ENCODE data around the gene GMCL2.
"Not testable (repeated sequence)": the region's sequence is repeated elsewhere in the genome, so short reads cannot be mapped to it uniquely, and the experiment has no call there.

GMCL2 gene

GRCh38 chr5:178232920-178233429 is 45.8 kb upstream of the GMCL2 start:
- H3K4me1 ChIP-seq (ENCODE audit: control extremely low read depth in 1 of 4, control insufficient read depth in 4 of 4, insufficient read depth in 4 of 4, low read length in 3 of 4), result peaks cover 8 to 79% (median 74%) of the 10 kb centered on the region in 4 experiments

GRCh38 chr5:178232124-178232919 is 45.2 kb upstream of the GMCL2 start, which contains the start of gene PHYKPL:
PHYKPL (minus strand) TSS chr5:178232802; CDS start chr5:178232550, 252 bp downstream.
- peak within 1 kb of the TSS; percentile 33 to 73 for H3K27ac ChIP-seq (ENCODE audit: insufficient read depth in 1 of 2, low read depth in 1 of 2, low read length in 2 of 2, poor library complexity in 1 of 2, severe bottlenecking in 2 of 2)
- WGBS (ENCODE audit: insufficient coverage), result 0% methylated on average over 89 of the region's 102 CpGs
- CTCF ChIA-PET, result interaction anchor here (0.6 to 1.3 kb wide), 2 partner anchors 25 to 50 kb away, joined by 3 to 5 read pairs; no protein-coding TSS in a partner anchor
- peaks cover 15 to 38% (median 29%) of the 10 kb centered on the region in 4 experiments for H3K36me3 ChIP-seq (ENCODE audit: control insufficient read depth in 4 of 4, insufficient read depth in 4 of 4, low read length in 3 of 4)
- peaks cover 7 to 73% (median 67%) of the 10 kb centered on the region in 4 experiments for H3K4me1 ChIP-seq (ENCODE audit: control extremely low read depth in 1 of 4, control insufficient read depth in 4 of 4, insufficient read depth in 4 of 4, low read length in 3 of 4)
- no peaks in the 10 kb centered on the region for H3K27me3 ChIP-seq (replicated peaks in 2 of 5; ENCODE audit: control insufficient read depth in 4 of 5, insufficient read depth in 5 of 5, low read length in 4 of 5)
- POLR2A ChIA-PET, result interaction anchor here (0.5 to 1.2 kb wide), 3 partner anchors 9 to 957 kb away, joined by 5 to 7 read pairs (median 7); partner anchors contain the start of gene HNRNPAB
- DNase-seq, result peak; percentile 64 to 83 (median 80)
- H3K4me3 ChIP-seq (ENCODE audit: control insufficient read depth in 1 of 7, extremely low read depth in 1 of 7, insufficient read depth in 4 of 7, low read depth in 2 of 7, low read length in 6 of 7), result peak within 1 kb of the TSS; percentile 41 to 89 (median 75)
- H3K9me3 ChIP-seq (ENCODE audit: control extremely low read depth in 1 of 5, control insufficient read depth in 4 of 5, insufficient read depth in 2 of 5, low read depth in 1 of 5, low read length in 4 of 5), result no peaks in the 10 kb centered on the region

More at GRCh38 chr5:178232920-178233429, 45.8 kb upstream of the GMCL2 start:
- Histone ChIP-seq H3K27ac (ENCODE audit: insufficient read depth in 1 of 2, low read depth in 1 of 2, low read length in 2 of 2, poor library complexity in 1 of 2, severe bottlenecking in 2 of 2) (peak overlapping the region; percentile 33 to 73), H3K9me3 (ENCODE audit: control extremely low read depth in 1 of 5, control insufficient read depth in 4 of 5, insufficient read depth in 2 of 5, low read depth in 1 of 5, low read length in 4 of 5) (no peaks in the 10 kb centered on the region), H3K4me3 (ENCODE audit: control insufficient read depth in 1 of 7, extremely low read depth in 1 of 7, insufficient read depth in 4 of 7, low read depth in 2 of 7, low read length in 6 of 7) (peak overlapping the region; percentile 41 to 89 (median 75)), H3K36me3 (ENCODE audit: control insufficient read depth in 4 of 4, insufficient read depth in 4 of 4, low read length in 3 of 4) (peaks cover 14 to 32% (median 22%) of the 10 kb centered on the region in 4 experiments), H3K27me3 (replicated peaks in 2 of 5; ENCODE audit: control insufficient read depth in 4 of 5, insufficient read depth in 5 of 5, low read length in 4 of 5) (no peaks in the 10 kb centered on the region)
- CTCF ChIA-PET, result no interaction called here
- 72% methylated on average over 10 of the region's 11 CpGs for WGBS (ENCODE audit: insufficient coverage)
- no peak for DNase-seq
- POLR2A ChIA-PET, result interaction anchor here (1.2 kb wide), 2 partner anchors 8 to 29 kb away, joined by 5 to 7 read pairs; partner anchors contain the start of gene HNRNPAB

- CTCF ChIA-PET, result interaction anchor here (0.6 to 1.4 kb wide), 3 partner anchors 12 to 49 kb away, joined by 3 to 5 read pairs (median 4); no protein-coding TSS in a partner anchor
- no peaks in the 10 kb centered on the region for H3K27me3 ChIP-seq (replicated peaks in 2 of 5; ENCODE audit: control insufficient read depth in 4 of 5, insufficient read depth in 5 of 5, low read length in 4 of 5)
- H3K4me1 ChIP-seq (ENCODE audit: control extremely low read depth in 1 of 4, control insufficient read depth in 4 of 4, insufficient read depth in 4 of 4, low read length in 3 of 4), result peaks cover 3 to 66% (median 61%) of the 10 kb centered on the region in 4 experiments
- H3K36me3 ChIP-seq (ENCODE audit: control insufficient read depth in 4 of 4, insufficient read depth in 4 of 4, low read length in 3 of 4), result peaks cover 17 to 45% (median 35%) of the 10 kb centered on the region in 4 experiments
- peak overlapping the region; percentile 33 to 73 for H3K27ac ChIP-seq (ENCODE audit: insufficient read depth in 1 of 2, low read depth in 1 of 2, low read length in 2 of 2, poor library complexity in 1 of 2, severe bottlenecking in 2 of 2)
- peak overlapping the region; percentile 25 to 89 (median 75) for H3K4me3 ChIP-seq (ENCODE audit: control insufficient read depth in 1 of 7, extremely low read depth in 1 of 7, insufficient read depth in 4 of 7, low read depth in 2 of 7, low read length in 6 of 7)
- 39% methylated on average over 21 of the region's 21 CpGs for WGBS (ENCODE audit: insufficient coverage)
- POLR2A ChIA-PET, result interaction anchor here (0.5 to 1.4 kb wide), 4 partner anchors 10 to 28 kb away, joined by 3 to 7 read pairs (median 4); partner anchors contain the start of gene HNRNPAB
- DNase-seq, result no peak
- H3K9me3 ChIP-seq (ENCODE audit: control extremely low read depth in 1 of 5, control insufficient read depth in 4 of 5, insufficient read depth in 2 of 5, low read depth in 1 of 5, low read length in 4 of 5), result no peaks in the 10 kb centered on the region
Measured at GRCh38 chr5:178231539-178232123, 44.5 kb upstream of the GMCL2 start.

GRCh38 chr5:178230879-178231538 is 43.8 kb upstream of the GMCL2 start:
- Histone ChIP-seq H3K27ac (ENCODE audit: insufficient read depth in 1 of 2, low read depth in 1 of 2, low read length in 2 of 2, poor library complexity in 1 of 2, severe bottlenecking in 2 of 2) (peak overlapping the region; percentile 33 to 73), H3K4me3 (ENCODE audit: control insufficient read depth in 1 of 7, extremely low read depth in 1 of 7, insufficient read depth in 4 of 7, low read depth in 2 of 7, low read length in 6 of 7) (peak overlapping the region; percentile 25 to 89 (median 75)), H3K4me1 (ENCODE audit: control extremely low read depth in 1 of 4, control insufficient read depth in 4 of 4, insufficient read depth in 4 of 4, low read length in 3 of 4) (peaks cover 3 to 60% (median 54%) of the 10 kb centered on the region in 4 experiments), H3K9me3 (ENCODE audit: control extremely low read depth in 1 of 5, control insufficient read depth in 4 of 5, insufficient read depth in 2 of 5, low read depth in 1 of 5, low read length in 4 of 5) (no peaks in the 10 kb centered on the region), H3K27me3 (replicated peaks in 2 of 5; ENCODE audit: control insufficient read depth in 4 of 5, insufficient read depth in 5 of 5, low read length in 4 of 5) (no peaks in the 10 kb centered on the region), H3K36me3 (ENCODE audit: control insufficient read depth in 4 of 4, insufficient read depth in 4 of 4, low read length in 3 of 4) (peaks cover 17 to 49% (median 40%) of the 10 kb centered on the region in 4 experiments)
- DNase-seq, result no peak
- ChIA-PET CTCF (interaction anchor here (1.3 to 1.4 kb wide), 2 partner anchors 11 to 48 kb away, joined by 4 to 5 read pairs; no protein-coding TSS in a partner anchor), POLR2A (interaction anchor here (0.5 to 1.4 kb wide), 2 partner anchors 15 to 24 kb away, joined by 3 read pairs; no protein-coding TSS in a partner anchor)
- WGBS (ENCODE audit: insufficient coverage), result 90% methylated on average over 9 of the region's 9 CpGs

GRCh38 chr5:178229861-178230260 is 42.7 kb upstream of the GMCL2 start:
- Histone ChIP-seq H3K27ac (ENCODE audit: insufficient read depth in 1 of 2, low read depth in 1 of 2, low read length in 2 of 2, poor library complexity in 1 of 2, severe bottlenecking in 2 of 2) (peak overlapping the region in 1 of 2 experiments; percentile 16), H3K4me1 (ENCODE audit: control extremely low read depth in 1 of 4, control insufficient read depth in 4 of 4, insufficient read depth in 4 of 4, low read length in 3 of 4) (peaks cover 3 to 48% (median 43%) of the 10 kb centered on the region in 4 experiments), H3K27me3 (replicated peaks in 2 of 5; ENCODE audit: control insufficient read depth in 4 of 5, insufficient read depth in 5 of 5, low read length in 4 of 5) (no peaks in the 10 kb centered on the region), H3K36me3 (ENCODE audit: control insufficient read depth in 4 of 4, insufficient read depth in 4 of 4, low read length in 3 of 4) (peaks cover 19 to 59% (median 45%) of the 10 kb centered on the region in 4 experiments), H3K9me3 (ENCODE audit: control extremely low read depth in 1 of 5, control insufficient read depth in 4 of 5, insufficient read depth in 2 of 5, low read depth in 1 of 5, low read length in 4 of 5) (no peaks in the 10 kb centered on the region), H3K4me3 (ENCODE audit: control insufficient read depth in 1 of 7, extremely low read depth in 1 of 7, insufficient read depth in 4 of 7, low read depth in 2 of 7, low read length in 6 of 7) (no peak overlapping the region)
- CTCF ChIA-PET, result interaction anchor here (1.0 to 1.1 kb wide), 2 partner anchors 10 to 11 kb away, joined by 3 to 5 read pairs; no protein-coding TSS in a partner anchor
- WGBS (ENCODE audit: insufficient coverage), result 97% methylated on average over 8 of the region's 10 CpGs
- POLR2A ChIA-PET, result no interaction called here
- DNase-seq, result no peak

GRCh38 chr5:178229111-178229510 is 41.9 kb upstream of the GMCL2 start:
- Histone ChIP-seq H3K4me1 (ENCODE audit: control extremely low read depth in 1 of 4, control insufficient read depth in 4 of 4, insufficient read depth in 4 of 4, low read length in 3 of 4) (peaks cover 3 to 41% (median 36%) of the 10 kb centered on the region in 4 experiments), H3K27ac (ENCODE audit: insufficient read depth in 1 of 2, low read depth in 1 of 2, low read length in 2 of 2, poor library complexity in 1 of 2, severe bottlenecking in 2 of 2) (peak overlapping the region in 1 of 2 experiments; percentile 26), H3K36me3 (ENCODE audit: control insufficient read depth in 4 of 4, insufficient read depth in 4 of 4, low read length in 3 of 4) (peaks cover 20 to 67% (median 53%) of the 10 kb centered on the region in 4 experiments)
- POLR2A ChIA-PET; H3K9me3 ChIP-seq (ENCODE audit: control extremely low read depth in 1 of 5, control insufficient read depth in 4 of 5, insufficient read depth in 2 of 5, low read depth in 1 of 5, low read length in 4 of 5); DNase-seq; H3K27me3 ChIP-seq (replicated peaks in 2 of 5; ENCODE audit: control insufficient read depth in 4 of 5, insufficient read depth in 5 of 5, low read length in 4 of 5); H3K4me3 ChIP-seq (ENCODE audit: control insufficient read depth in 1 of 7, extremely low read depth in 1 of 7, insufficient read depth in 4 of 7, low read depth in 2 of 7, low read length in 6 of 7): not testable (repeated sequence)
- 93% methylated on average over 8 of the region's 13 CpGs for WGBS (ENCODE audit: insufficient coverage)
- CTCF ChIA-PET, result interaction anchor here (1.0 to 1.1 kb wide), 2 partner anchors 9 to 12 kb away, joined by 3 to 5 read pairs; no protein-coding TSS in a partner anchor

Measured in common myeloid progenitor, CD34-positive (primary cell).